Spleen (tissue), 7 donors: ENCODE measurements around the gene CHN1.

ENCODE experiments used
- CTCF ChIP-seq, 11 experiments: fragments of 200-600 bp in 7 of 11; fragments of 450-650 bp in 4 of 11; sonication (generic) in 4 of 11; IDR thresholded peaks in 8 of 11; conservative IDR thresholded peaks in 3 of 11; 1 replicate in 7 of 11; 2 replicates in 4 of 11; pipeline versions ENCODE4 v1.4.0 to v1.8.0; 2016 to 2021; ENCODE audit warnings: antibody characterized with exemption in 11 of 11, inconsistent platforms in 4 of 11, mild to moderate bottlenecking in 1 of 11
- POLR2A ChIP-seq, 3 donors: fragments of 450-650 bp; IDR thresholded peaks; one replicate each; pipeline ENCODE4 v1.5.1; 2017; ENCODE audit warnings: antibody characterized with exemption in 3 of 3, mild to moderate bottlenecking in 1 of 3
- POLR2AphosphoS5 ChIP-seq, 3 donors: sonication (generic); formaldehyde crosslinking; IDR thresholded peaks; one replicate each; pipeline ENCODE4 v1.5.1; 2017; ENCODE audit warnings: antibody characterized with exemption in 3 of 3
- donor health status: DM: no; HTN: no; CAD: no; lungs with moderate emphysema.
- donor health status: DM: no; HTN: no; CAD: no.
- donor health status: DM: no; HTN: no; CAD: no.

DNA sequence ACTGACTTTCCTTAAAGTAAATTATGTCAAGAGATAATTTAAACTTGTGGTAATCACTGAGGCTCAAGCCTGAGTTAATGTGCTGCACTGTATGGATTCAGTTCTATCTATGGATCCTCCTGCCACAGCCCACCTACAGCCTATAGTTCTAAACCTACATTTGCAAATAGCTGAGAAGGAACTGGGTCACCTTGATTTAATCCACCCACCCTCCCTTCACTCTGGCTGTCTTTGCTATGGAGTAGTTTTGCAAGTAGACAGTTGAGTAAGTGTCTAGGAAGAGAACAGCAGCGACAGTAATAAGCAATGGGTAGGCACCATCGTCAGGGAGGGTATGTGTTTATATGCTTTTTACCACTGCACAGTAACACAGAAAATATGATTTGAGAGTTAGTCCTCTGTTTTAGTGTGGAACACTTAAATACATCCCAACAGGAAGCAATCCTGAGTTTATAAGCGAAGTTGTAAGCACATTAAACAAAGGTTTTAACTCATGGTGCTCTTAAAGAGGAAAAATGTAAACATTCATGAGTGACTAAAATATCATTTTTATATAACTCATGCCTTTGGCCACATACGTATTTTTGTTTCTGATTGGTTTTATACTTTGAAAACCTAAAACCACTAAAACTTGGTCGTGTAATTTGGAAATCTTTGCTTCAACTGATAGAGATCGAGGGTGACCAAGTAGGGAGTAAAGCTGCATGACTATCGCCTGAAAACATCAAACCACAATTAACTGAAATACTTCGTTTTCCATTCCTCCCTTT, 204.6 kb downstream of the CHN1 start:
- TF ChIP-seq CTCF (IDR thresholded peaks at IDR 0.05 in 8 of 11, conservative IDR thresholded peaks at IDR 0.05 in 3 of 11) = no peak
- TF ChIP-seq POLR2A (IDR thresholded peaks at IDR 0.05) = no peak
- no peak for TF ChIP-seq POLR2AphosphoS5 (IDR thresholded peaks at IDR 0.05)
